Astrocyte (in vitro differentiated cells and primary cell): ENCODE results near the gene ZNF765.

ENCODE experiments used
- EZH2 ChIP-seq: IDR thresholded peaks from 2 replicates; pipeline ENCODE4 v1.6.1; 2012; ENCODE audit warnings: mild to moderate bottlenecking, low read length, inconsistent platforms; ENCODE audit not compliant: insufficient read depth
- TF ChIP-seq, protein P1 (sequence below): IDR thresholded peaks from 2 replicates; pipeline ENCODE4 v1.5.1; 2011; ENCODE audit warnings: low read depth, mild to moderate bottlenecking, inconsistent platforms, low read length, moderate library complexity; ENCODE audit not compliant: insufficient read depth

DNA sequence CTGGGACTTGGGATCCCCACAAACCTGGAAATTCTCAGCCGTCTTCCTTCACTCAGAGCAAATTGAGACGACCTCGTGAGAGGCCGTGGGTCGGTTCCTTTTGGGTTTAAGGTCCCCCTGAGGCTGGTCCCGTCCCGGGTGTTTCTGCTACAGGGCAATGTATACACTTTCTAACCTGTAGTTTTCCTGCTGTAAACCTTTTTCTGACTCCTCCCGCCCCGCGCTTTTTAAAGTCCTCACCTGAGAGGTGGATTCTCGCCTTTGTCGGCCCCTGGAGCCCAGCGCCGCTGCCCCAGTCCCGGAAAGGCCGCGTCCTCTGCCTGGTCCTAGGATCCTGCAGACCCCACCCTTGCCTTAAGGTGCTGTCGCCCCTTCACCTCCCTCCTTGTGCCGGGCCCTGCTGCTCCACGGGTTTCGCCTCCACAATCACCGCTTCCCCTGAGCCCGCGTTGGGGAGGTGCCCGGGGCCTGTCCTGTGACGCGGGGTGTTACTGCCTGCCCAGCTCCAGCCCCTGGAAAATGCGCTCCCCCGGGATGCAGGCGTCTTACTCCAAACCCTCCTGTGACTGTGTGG lies 37.2 kb downstream of the ZNF765 start:
- TF ChIP-seq, protein P1, sequence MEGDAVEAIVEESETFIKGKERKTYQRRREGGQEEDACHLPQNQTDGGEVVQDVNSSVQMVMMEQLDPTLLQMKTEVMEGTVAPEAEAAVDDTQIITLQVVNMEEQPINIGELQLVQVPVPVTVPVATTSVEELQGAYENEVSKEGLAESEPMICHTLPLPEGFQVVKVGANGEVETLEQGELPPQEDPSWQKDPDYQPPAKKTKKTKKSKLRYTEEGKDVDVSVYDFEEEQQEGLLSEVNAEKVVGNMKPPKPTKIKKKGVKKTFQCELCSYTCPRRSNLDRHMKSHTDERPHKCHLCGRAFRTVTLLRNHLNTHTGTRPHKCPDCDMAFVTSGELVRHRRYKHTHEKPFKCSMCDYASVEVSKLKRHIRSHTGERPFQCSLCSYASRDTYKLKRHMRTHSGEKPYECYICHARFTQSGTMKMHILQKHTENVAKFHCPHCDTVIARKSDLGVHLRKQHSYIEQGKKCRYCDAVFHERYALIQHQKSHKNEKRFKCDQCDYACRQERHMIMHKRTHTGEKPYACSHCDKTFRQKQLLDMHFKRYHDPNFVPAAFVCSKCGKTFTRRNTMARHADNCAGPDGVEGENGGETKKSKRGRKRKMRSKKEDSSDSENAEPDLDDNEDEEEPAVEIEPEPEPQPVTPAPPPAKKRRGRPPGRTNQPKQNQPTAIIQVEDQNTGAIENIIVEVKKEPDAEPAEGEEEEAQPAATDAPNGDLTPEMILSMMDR = no peak
- TF ChIP-seq EZH2 = no peak
